Measurements from ENCODE around the gene RABGAP1L. TPM values are rescaled to one million over a fixed set of nuclear protein-coding genes. Genes with fewer than 3 reads are reported as not detected.

RABGAP1L gene
- total RNA-seq, 1 experiment from 2014 or later, result 29.3 TPM

GRCh38 chr1:174153825-174154107 lies 5.6 kb upstream of the RABGAP1L start (continued):
- TF ChIP-seq REST (IDR thresholded peaks at IDR 0.05; ENCODE audit: low read depth) (no peak), CEBPB (IDR thresholded peaks at IDR 0.05; ENCODE audit: low read depth) (no peak)

- H2AFZ ChIP-seq (ENCODE audit: low read depth, low read length, poor library complexity, severe bottlenecking), result no peak overlapping the region
- H3K27me3 ChIP-seq (ENCODE audit: insufficient read depth, low read length), result no peaks in the 10 kb centered on the region
- peaks cover 15% of the 10 kb centered on the region for H3K79me2 ChIP-seq (ENCODE audit: insufficient read depth, low read length)
- no peak for ATAC-seq
- TF ChIP-seq ATF3 (IDR thresholded peaks at IDR 0.05) (no peak), CEBPB (IDR thresholded peaks at IDR 0.05; ENCODE audit: low read depth) (no peak), YY1 (IDR thresholded peaks at IDR 0.05; ENCODE audit: extremely low read depth, insufficient replicate concordance, low read depth, low read length) (no peak), EGR1 (IDR thresholded peaks at IDR 0.05; ENCODE audit: low read depth) (no peak), SIN3A (IDR thresholded peaks at IDR 0.05; ENCODE audit: low read depth) (no peak), JUND (IDR thresholded peaks at IDR 0.05) (no peak), TCF7L2 (IDR thresholded peaks at IDR 0.05; ENCODE audit: borderline replicate concordance, extremely low read depth, insufficient read depth, insufficient read length) (no peak), MAX (IDR thresholded peaks at IDR 0.05) (no peak), CBX3 (IDR thresholded peaks at IDR 0.05; ENCODE audit: low read depth) (no peak), SP1 (IDR thresholded peaks at IDR 0.05; ENCODE audit: low read depth) (no peak), FOSL1 (IDR thresholded peaks at IDR 0.05; ENCODE audit: low read depth) (no peak), ZFX (IDR thresholded peaks at IDR 0.05) (no peak), SRF (IDR thresholded peaks at IDR 0.05; ENCODE audit: low read depth) (no peak), POLR2A (IDR thresholded peaks at IDR 0.05; ENCODE audit: borderline replicate concordance, extremely low read depth, insufficient read depth, insufficient read length) (no peak)
- CTCF ChIA-PET, result interaction anchor here (1.1 kb wide), 1 partner anchor 42 kb away, joined by 3 read pairs; no protein-coding TSS in a partner anchor
- no peak overlapping the region for H3K4me2 ChIP-seq (ENCODE audit: low read length)
- H3K4me1 ChIP-seq (ENCODE audit: control insufficient read depth in 1 of 2, insufficient read depth in 2 of 2, low read length in 2 of 2), result peaks cover 13 to 30% of the 10 kb centered on the region in 2 experiments
- H3K9ac ChIP-seq (ENCODE audit: low read length), result no peak overlapping the region
- H3K9me3 ChIP-seq (ENCODE audit: control insufficient read depth in 1 of 2, insufficient read depth in 1 of 2, low read depth in 1 of 2, low read length in 2 of 2), result no peaks in the 10 kb centered on the region
- no peaks in the 10 kb centered on the region for H4K20me1 ChIP-seq (ENCODE audit: insufficient read depth)
- intact Hi-C loops (cut with micrococcal nuclease), result no loop called here
- no peaks in the 10 kb centered on the region for H3K9me2 ChIP-seq (ENCODE audit: insufficient read depth)
- no TSS peak for BruUV-seq (replicated peaks)
- RAD21 ChIA-PET (ENCODE audit: low non-redundant PET in 1 of 2, low total read pairs in 2 of 2, uncharacterized antibody in 2 of 2, unreplicated experiment in 2 of 2), result no interaction called here
- H3K4me3 ChIP-seq (replicated peaks in 1 of 2; ENCODE audit: low read depth in 1 of 2, low read length in 2 of 2), result no peak overlapping the region
- no peaks in the 10 kb centered on the region for H3K36me3 ChIP-seq (ENCODE audit: control insufficient read depth in 1 of 2, insufficient read depth in 2 of 2, low read length in 2 of 2)
- POLR2A ChIA-PET, result no interaction called here
- DNase-seq (ENCODE audit: low read depth, low spot score), result no peak
- no peak overlapping the region for H3K27ac ChIP-seq (ENCODE audit: low read depth, low read length)
Observed at GRCh38 chr1:174156437-174156836, 2.9 kb upstream of the RABGAP1L start.

Measured in HCT116 (cell line).